ELR (cell line): ENCODE measurements around the gene COX4I1.
A peak's percentile ranks its signal among the peaks of the same experiment; 100 is the strongest.

Experiments used
- DNase-seq: peaks from one replicate; pipeline ENCODE4 v3.0.0-alpha.2; 2015; ENCODE audit warnings: low read depth

Gene COX4I1

DNA sequence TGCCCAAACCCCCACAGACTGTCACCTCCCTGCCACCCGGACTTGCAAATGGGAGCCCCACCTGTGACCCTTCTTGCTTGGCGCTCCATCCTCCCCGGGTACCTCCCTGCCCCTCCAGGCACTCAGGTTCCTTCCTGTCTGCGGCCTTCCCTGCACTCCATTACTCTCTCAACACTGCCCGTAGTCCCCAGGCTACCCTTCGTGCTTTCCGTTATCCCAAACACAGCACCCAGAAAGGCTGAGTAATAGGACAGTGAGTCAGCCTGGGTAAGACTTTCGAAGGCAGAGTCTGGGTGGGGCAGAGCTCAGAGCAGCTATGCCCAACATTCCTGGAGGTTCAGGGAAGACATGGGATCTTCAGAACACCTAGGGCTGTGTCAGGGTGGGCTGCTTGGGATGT lies 32.0 kb upstream of the COX4I1 start:
- peak; percentile 95 for DNase-seq

- no peak for DNase-seq
Observed at GRCh38 chr16:85768199-85768598, 31.3 kb upstream of the COX4I1 start.

- DNase-seq = no peak
Observed at GRCh38 chr16:85770741-85771140, 28.8 kb upstream of the COX4I1 start.

GRCh38 chr16:85773044-85773443 lies 26.5 kb upstream of the COX4I1 start:
- DNase-seq = no peak

GRCh38 chr16:85774136-85774535 lies 25.4 kb upstream of the COX4I1 start:
- DNase-seq = no peak

DNA sequence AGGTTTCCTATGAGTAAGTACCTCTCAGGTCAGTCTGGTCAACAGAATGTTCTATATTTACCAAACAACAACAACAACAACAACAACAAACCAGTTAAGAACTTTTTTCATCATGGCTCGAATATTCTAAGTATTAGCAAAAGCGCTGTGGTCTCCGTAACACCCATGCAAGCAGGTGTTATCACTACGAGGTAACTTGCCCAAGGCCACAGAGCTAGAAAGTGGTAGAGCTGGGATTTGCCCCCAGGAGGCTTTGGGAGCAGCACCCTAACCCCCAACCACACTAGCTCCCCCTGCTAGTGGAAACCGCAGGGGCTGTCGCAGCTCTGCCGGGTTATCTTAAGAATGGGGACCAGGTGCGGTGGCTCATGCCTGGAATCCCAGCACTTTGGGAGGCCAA lies 24.7 kb upstream of the COX4I1 start:
- DNase-seq = no peak

DNA sequence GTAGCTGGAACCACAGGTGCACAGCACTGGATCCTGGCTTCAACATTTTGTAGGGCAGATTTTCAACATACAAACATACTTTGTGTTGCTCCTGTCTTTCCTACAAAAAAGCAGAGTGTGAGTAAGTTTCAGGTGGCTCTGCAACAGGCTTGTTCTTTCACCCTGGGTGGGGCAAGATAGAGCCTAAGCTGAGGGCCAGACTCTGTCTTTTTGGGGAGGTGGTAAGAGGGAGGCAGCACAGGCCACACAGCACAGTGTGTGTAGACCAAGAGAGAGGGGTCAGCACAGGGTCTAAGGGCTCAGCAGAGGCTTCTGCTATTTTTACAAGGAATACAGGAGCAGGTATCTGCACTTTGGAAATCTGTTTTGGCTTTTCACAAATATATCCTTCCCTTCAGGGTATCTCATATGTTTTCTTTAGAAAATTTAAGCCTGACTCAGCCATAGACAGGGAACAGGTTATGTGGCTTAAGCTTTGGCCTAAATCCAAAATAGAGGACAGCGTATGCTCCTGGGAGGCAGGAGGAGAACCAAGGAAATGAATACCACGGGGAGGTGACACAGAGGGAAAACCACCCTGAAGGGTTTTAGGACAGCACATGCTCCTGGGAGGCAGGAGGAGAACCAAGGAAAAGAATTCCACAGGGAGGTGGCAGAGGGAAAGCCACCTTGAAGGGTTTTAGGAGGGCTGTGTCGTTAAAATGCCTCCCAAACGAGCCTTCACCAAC lies 21.7 kb upstream of the COX4I1 start:
- peak; percentile 84 for DNase-seq

- DNase-seq = no peak
Observed at GRCh38 chr16:85778873-85779272, 20.6 kb upstream of the COX4I1 start.

DNA sequence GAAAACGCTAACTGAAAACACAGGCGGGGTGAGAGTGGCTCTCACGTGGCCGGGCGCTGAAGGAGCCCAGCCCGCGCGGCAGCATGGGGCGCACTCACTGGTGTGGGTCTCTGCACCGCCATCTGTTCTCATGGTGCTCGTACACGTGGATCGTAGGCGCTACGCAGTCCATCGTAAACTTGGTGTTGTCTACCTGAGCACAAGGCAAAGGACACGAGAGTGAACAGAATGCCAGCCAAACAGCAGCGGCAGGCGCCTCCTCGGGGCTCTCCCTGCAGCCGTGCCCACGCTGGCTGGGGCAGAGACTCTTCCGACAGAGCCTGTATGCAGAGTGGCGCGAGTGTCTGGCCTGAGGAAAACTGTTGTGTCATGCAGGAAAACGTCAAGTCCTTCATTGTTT lies 19.2 kb upstream of the COX4I1 start:
- DNase-seq = no peak

GRCh38 chr16:85781156-85781555 lies 18.3 kb upstream of the COX4I1 start:
- DNase-seq = no peak

DNA sequence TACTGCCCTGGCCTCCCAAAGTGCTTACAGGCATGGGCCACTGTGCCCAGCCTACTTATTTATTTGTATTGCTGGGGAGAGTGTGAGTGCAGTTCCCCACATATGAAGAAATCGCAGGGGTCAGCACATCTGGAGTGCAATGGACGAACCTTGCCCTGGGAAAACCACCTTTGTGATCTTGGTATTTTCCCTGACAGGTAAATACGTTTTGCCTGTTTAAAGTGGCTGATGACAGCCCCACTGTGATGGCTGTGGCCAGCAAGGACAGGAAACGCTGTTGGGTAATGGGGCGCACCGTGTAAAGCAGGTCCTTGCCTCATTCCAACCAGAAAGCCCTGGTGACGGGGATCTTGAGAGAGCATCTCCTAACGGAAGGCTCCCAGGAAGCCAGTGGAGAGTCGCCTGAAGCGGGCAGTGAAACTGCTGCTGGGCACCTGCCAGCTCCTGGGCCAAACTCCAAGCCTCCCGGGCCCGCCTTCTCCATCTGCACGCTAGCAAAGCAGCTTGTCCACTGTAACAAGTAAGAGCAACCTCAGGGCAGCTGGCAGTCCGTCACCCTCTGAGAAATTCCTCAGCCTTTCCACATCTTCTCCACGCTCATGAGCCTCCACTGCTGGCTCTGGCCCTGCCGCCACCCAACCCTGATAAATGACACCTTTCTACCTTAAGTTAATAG lies 17.7 kb upstream of the COX4I1 start:
- DNase-seq = no peak

DNA sequence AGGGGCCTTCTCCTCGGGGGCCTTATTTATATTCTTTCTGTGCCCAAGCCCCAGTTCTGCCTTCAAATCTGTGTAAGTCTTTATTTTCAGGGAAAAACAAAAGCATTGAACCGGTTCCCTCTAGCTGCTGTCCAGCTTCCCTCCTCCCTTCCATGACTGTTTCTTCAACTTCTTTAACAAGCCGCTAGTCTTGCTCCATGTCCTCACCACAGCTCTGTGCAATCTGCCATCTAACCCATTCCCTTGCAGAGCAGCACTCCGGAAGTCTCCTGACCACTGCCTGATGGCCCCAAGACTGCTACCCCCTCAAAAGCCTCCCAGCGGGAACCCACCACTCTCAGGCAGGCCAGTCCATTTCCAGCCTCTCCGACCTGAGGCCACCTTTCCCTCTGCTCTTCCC lies 17.0 kb upstream of the COX4I1 start:
- no peak for DNase-seq

DNA sequence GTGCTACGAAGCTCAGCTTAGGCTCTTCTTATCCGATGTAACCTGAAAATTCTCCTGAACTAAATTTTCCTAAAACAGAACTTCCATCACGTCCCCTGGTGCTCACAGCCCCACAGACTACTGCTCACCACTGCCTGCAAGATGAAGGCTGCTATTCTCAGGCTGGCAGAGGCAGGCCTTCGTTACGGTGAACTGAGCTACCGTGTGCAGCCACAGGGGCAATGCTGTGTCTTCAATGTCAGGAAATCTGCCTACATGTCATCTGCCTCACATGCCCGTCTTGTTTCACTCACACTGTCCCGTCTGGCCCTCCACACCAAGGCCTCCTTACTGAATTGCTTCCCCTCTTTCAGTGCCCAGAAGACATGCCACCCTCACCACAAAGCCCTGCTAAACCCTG lies 16.1 kb upstream of the COX4I1 start:
- DNase-seq = no peak

- no peak for DNase-seq
Observed at GRCh38 chr16:85784813-85785212, 14.7 kb upstream of the COX4I1 start.

DNA sequence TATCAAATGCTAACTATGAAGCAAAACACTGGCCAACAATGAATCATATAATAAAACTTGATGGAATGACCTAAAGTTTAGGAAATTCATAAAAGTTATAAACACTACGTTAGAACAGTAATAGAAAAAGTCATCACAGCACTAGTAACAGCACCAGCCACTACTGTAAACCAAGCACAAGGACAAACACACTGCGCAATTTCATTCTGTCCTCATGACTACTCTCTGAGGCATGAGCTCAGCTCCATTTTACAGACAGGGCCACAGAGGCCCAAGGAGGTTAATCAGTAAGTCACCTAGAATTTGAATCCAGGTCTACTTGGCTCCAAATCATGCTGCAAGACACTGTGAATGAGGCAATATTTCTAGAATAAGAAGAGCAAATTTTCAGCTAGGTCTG lies 13.6 kb upstream of the COX4I1 start:
- no peak for DNase-seq

DNA sequence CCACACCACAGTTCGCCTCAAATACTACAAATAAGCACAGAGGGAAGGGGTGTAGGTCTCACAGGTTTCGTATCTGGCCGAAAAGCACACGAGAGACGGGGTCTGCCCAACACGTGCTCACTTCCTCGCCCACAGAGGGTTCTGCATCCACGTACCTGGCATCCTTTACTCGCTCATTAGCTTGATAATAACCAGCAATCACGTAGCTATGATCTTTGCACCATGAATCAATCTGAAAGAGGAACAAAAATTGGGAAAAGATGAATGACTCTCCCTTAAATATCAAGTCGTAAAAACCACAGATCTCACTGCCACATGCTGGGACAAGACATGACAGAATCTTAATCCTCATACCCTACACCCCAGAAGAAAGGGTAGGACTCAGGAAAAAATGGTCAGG lies 10.7 kb upstream of the COX4I1 start:
- no peak for DNase-seq

DNA sequence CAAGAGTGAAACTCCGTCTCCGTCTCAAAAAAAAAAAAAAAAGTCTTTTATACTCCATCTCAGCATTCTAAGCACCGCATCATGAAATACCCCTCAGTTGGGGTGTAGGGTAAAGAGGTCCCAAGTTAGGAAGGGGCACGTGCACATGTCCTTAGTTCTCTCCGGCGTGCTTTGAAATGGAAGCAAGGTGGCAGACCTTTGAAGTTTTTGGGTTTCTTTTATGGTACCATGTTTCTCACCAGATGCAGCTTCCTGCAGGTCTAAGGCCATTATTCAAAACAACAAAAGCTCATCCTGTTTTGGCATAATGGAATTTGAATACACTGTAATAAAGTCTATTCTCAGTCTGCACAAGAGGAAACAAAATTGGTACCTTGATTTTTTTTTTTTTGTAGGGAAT lies 9.7 kb upstream of the COX4I1 start:
- no peak for DNase-seq

DNA sequence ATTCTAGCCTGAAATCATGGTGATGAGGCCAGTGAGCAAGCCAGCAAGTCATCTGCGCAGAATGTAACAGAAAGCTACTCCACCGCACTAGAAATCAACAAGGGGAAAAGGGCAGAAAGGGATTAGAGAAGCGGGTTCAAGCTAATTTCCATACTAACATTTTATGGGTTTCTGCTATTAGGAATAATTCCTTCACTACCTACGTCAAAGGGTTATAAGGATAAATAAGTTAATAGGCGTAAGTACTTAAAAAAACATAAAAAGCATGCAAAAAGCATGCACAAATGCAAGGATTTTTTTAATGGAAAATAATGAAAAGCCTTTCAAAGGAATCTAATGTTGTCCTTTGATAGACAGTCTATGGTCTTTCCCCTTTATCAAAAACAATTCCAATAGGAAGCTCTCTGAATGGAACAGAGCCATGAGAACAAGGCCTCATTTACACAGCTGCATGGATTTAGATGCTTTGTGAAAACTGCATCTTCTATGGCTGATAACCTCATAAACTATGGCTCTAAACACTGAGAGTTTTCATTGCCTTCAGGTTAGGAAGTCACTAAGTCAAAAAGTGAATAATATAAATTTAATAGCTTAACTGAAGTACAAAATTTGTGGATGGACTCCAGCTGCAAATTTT lies 5.7 kb upstream of the COX4I1 start:
- no peak for DNase-seq

DNA sequence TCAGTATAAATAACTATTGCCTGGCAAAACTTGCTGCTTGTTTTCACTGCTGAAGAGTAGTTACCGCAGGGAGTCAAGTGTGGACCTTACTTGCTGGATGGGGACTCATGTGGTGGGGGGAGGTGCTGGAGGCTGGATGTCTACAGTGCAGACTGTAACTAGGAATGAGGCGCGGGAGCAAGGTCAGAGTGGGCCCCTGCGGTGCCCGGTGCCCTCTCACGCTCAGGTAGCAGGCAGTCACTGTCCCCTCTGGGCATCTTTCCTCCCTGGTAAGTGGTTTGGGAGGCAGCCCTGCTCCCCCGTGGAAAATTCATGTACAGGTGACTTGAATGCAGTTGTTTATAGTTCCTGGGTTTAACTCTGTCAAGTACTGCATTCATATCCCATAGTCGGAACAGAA lies 4.8 kb upstream of the COX4I1 start:
- no peak for DNase-seq

GRCh38 chr16:85796152-85796551 lies 3.3 kb upstream of the COX4I1 start:
- DNase-seq = no peak

- DNase-seq = no peak
Observed at GRCh38 chr16:85796599-85796998, 2.9 kb upstream of the COX4I1 start.

DNA sequence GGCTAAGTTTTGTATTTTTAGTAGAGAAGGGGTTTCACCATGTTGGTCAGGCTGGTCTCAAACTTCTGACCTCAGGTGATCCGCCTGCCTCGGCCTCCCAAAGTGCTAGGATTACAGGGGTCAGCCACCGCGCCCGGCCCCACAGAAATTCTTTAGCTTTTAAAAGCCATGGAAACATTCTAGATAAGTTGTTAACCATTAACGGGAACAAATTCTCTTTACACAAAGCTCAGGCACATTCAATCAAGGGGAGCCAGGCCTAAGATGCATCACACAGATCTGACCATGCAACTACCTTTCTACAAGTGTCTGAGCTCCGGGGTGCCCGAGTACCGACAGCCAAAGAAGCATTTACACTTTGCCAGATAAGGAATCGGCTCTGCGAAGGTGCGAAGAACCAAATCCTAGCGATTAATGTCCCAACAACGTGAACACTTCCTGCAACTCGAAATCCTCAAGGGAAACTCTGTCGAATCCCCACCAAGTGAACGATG lies 1.2 kb upstream of the COX4I1 start:
- DNase-seq = peak; percentile 25

- DNase-seq = peak; percentile 64
Observed at GRCh38 chr16:85798901-85799496, 496 bp upstream of the COX4I1 start.
